GM12874 (cell line): ENCODE measurements around the gene PROP1.

ENCODE experiments used
- CTCF ChIP-seq: IDR thresholded peaks from 2 replicates; pipeline ENCODE4 v1.5.1; 2011; ENCODE audit warnings: low read depth, mild to moderate bottlenecking, control low read depth, low read length, moderate library complexity; ENCODE audit not compliant: insufficient read depth

PROP1 gene

DNA sequence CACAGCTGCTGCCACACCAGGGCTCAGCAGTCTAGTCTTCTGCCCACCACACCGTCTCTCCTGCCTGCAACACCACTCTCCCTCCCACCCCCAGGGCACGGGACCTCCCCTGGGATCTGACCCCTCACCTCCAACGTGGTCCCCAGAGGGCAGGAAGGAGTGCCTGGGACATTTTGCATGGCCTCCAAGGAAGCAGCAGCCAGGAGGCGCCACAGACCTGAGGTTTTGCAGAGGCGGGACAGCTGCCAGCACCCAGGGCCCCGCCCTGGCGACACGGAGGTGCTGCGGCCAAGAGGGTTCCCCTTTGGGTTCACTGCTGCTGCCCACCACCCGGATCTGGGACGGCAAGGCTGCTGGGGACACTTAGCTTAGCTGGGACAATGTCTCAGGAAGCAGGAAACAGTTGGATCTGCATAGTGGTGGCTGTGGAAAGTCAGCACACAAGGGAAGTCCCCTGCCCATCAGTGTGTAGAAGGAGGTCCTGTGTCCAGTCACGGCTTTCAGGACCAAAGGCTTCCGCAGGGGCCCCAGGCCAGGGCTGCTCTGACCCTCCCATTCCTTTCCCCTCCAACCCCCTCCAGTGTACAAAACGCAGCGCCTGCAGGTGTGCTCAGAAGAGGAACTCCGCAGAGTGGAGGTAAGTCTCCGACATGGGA lies 13.8 kb downstream of the PROP1 start:
- peak; percentile 30; the same call in 1 of the 2 replicates for TF ChIP-seq CTCF

GRCh38 chr5:177981296-177982071 lies 14.6 kb downstream of the PROP1 start:
- TF ChIP-seq CTCF = no peak

DNA sequence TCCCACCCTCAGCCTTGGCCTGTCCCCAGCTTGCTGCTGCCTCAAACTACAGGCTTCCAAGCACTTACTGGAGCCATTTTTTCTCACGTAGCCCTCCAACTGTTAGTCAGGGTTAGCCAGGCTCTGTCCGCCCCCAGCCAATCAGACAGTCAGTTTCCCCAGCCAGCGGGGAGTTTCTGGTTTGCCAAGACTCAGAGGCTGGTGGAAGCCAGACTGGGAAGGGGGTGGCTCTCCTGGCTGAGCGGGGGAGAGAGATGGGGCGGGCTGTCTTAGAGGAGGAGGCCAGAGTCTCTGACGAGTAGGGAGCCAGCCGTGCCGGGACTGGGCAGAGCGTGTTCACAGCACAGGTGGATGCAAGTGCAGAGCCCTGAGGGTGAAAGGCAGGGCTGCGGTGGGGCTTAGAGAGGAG lies 15.3 kb downstream of the PROP1 start:
- no peak for TF ChIP-seq CTCF

DNA sequence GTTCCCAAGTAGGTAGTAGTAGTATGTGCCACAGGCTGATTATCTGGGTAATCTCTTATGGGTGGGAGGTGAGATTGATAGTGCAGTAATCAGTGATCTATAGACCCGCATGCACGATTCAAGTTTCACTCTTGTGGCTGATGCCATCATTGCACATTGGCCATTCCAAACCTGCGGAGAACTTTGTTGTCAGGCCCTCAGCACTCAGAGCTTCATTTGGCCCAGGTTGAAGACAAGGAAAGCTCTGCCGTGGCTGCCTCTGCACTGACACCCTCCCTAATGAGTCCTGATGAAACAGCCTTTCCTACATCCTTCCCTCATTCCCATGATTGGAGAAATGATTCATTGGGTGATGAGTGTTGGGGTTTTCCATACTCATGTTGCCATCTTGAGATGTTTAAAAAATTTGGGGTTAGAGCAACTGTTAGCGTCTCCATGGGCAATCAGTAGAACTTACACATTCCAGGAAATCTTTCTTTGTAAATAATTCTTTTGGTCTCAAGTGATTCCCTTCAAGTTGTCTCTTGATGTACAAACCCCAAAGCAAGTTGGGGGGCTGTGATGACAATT lies 22.9 kb downstream of the PROP1 start:
- no peak for TF ChIP-seq CTCF

GRCh38 chr5:177972613-177973012 lies 23.4 kb downstream of the PROP1 start:
- TF ChIP-seq CTCF = no peak

- no peak for TF ChIP-seq CTCF
These were observed 27.3 kb downstream of the PROP1 start for GRCh38 chr5:177968661-177969211.

- TF ChIP-seq CTCF = no peak
These were observed 28.7 kb downstream of the PROP1 start for GRCh38 chr5:177967221-177967887.
